ENCODE measurements around the gene STX18.

STX18 gene

DNA sequence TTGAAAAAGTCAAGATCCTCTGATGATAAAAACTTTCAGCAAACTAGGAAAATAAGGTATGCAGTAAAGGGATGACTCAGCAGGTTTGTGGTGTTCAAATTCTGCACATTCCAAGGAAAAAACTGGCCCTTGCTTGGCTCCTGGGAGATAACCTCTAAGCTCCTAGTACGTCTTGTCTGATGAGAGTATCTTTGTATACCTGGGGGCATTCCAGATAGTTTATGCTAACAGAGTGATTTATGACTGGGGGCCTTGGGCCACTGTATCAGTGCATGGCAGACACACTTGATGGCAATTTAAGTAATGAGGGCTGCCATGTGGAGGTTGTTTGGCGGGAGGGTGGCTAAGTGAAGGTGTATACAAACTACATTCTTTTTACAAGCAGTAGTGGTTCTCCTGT is 98.0 kb downstream of the STX18 start:
- DNase-seq (ENCODE audit: extremely low read depth in 1 of 2, low read depth in 1 of 2), result no peak

DNA sequence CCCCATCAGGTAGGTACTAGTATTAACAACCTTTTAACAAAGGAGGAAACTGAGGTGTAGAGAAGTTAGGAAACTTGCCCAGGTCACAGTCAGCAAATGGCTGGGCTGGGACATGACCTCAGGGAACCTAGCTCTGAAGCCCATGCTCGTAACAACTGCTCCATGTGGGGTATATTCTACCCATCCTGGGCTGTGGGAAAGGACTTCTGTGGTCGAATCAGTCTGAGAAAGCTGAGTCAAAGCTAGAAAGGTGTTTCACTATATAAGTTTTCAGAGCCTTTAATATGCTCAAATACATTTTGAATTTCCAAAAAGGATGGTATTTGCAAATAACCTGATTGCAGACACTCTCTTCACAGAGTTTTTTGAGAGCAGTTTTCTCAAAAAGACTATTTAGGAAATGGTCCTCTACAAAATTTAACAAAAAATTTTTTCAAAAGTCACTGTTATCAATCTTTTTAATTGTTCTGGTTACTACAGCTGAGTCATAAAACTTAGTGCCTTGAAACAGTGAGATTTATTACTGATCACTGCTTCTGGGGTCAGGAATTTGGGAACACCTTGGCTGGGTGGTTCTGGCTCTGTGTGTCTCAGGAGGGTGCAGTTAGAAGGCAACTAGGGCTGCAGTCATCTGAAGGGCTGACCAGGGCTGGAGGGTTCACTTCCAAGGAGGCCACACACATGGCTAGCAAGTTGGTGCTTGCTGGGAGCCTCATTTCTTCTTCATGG is 101.4 kb downstream of the STX18 start:
- no peak for DNase-seq (ENCODE audit: extremely low read depth in 1 of 2, low read depth in 1 of 2)

DNA sequence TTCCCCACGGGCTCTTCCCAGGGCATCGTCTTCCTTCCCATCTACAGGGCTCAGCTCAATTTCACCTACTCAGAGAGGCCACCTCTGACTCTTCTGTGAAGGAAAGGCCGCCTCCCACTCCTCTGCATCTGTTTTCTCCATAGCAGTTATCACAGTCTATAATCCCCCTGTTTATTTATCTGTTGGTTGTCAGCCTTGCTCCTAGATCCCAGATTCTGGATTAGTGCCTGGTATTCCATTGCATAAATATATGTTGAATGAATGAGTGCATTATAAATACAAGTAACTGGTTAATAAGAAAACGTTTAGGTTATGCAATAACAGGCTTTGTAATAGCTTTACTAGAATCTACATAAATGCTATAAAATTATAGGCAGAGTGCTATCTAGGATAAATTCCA is 102.1 kb downstream of the STX18 start:
- DNase-seq (ENCODE audit: extremely low read depth in 1 of 2, low read depth in 1 of 2), result no peak

DNA sequence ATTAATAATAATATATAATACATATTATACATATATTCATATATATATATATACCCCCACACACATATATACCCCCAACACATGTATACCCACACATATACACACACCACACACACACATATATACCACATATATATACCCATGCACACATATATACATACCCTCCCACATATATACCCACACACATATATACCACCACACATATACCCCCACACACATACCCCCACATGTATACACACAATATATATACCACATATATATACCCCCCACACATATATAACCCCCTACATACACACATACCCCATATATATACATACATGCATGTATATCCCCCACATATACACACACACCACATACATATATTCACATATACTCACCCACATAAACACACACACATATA is 103.0 kb downstream of the STX18 start:
- no peak for DNase-seq (ENCODE audit: extremely low read depth in 1 of 2, low read depth in 1 of 2)

DNA sequence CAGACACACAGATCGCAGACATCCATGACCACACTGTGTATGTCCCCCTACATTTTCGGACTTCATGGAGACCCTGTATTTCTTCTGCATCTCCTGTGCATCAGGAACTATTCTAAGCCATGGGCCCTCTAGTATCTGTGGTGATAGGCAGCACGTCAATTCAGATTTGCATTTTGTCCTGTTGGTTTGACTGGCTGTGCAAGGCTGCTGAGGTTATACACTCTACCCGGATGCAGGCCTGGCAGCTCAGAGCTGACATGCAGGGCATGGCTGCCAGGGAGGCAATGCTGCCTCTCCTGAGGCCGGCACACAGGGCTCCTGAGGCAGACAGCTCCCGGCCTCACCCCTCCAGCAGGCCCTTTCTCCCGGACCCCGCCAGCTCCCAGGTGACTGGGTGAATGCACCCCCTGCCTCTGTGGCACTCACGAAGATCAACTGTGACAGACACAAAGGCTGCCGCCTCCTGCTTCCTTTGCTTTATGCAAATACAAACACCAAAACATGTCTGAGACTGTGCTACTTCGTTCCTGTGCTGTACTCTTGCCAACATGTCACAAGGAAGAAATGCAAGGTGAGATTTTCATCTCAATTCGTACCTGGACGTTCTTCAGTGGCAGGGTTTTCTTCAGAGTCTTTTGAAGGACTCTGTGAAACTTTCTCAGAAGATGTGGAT is 103.9 kb downstream of the STX18 start:
- DNase-seq (ENCODE audit: extremely low read depth in 1 of 2, low read depth in 1 of 2), result no peak

DNA sequence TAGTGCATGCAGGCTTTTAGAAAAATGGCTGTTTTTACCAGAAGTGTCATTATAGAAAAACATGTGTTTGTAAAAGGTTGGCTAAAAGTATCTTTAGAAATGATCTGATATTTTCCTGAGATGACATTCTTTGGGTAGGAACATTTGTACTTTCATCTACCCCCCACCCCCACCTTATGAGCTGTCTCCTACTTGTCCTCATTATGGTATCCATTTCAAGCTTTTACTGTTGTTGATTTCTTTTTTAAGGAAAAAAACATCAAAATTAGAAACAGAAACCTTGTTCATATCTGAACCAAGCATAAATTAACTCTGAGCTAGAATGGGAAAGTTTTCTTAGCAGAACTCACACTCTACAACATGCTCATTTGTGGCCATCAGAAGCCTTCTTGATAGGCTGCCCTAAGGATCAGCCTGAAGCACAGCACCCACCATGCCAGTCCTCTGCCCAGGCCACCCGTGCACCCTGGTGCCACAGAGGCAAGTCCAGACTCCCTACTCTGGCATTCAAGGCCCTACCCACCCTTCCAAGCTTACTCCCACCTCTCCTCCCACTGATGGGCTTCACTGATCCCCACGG is 105.5 kb downstream of the STX18 start:
- no peak for DNase-seq (ENCODE audit: extremely low read depth in 1 of 2, low read depth in 1 of 2)

DNA sequence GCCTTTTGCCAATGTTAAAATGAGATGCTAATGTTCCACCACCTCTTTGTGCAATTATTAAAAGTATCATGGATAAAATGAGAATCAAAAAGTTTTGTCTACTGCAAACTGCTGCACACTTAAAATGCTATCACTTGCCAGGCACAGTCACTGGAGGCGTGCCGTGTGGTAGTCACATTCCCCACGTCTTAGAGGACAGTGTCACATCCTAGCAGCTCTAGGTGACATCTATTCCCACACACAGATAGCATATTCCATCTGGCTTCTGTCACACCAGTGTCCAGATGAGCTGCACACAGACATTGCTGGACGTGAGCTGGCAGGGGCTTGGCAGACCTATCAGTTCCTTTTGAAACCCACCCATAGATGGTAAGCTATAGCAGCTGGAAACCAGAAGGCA is 107.9 kb downstream of the STX18 start:
- no peak for DNase-seq (ENCODE audit: extremely low read depth in 1 of 2, low read depth in 1 of 2)

DNA sequence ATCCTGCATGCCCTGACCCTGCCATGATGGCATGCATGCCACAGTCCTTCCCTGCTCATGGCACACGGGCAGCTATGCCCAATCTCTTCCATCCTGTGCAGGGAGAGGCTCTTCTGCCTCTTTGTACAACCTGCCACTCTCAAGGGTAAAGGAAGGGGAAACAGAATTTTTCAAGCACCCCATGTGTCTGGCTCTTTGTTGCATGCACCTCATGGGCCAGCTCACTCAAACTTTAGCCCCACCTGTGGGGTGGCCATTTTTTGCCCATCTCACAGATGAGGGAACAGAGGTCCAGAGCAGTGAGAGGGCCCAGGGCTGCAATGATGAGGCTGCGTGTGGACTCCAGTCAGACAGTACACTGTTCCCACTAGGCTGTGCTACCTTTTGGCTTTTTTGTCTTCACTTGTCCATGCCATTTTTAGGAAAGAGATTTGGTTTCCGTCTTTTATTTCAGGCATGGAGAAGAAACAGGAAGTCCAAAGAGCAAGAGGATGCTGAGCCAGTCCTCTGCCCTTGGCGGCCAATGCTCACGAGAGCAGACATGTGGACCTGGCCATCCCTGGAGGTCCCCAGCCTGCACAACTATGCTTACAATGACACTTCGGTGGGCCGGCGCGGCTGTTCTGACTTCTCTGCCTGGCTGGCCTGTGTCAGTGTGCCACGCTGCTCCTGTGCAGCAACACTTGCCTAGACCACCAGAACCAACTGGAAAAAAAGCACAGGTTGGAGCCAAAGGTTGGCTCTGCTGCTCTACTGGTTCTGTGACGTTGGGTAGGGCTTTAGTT is 109.3 kb downstream of the STX18 start:
- no peak for DNase-seq (ENCODE audit: extremely low read depth in 1 of 2, low read depth in 1 of 2)

DNA sequence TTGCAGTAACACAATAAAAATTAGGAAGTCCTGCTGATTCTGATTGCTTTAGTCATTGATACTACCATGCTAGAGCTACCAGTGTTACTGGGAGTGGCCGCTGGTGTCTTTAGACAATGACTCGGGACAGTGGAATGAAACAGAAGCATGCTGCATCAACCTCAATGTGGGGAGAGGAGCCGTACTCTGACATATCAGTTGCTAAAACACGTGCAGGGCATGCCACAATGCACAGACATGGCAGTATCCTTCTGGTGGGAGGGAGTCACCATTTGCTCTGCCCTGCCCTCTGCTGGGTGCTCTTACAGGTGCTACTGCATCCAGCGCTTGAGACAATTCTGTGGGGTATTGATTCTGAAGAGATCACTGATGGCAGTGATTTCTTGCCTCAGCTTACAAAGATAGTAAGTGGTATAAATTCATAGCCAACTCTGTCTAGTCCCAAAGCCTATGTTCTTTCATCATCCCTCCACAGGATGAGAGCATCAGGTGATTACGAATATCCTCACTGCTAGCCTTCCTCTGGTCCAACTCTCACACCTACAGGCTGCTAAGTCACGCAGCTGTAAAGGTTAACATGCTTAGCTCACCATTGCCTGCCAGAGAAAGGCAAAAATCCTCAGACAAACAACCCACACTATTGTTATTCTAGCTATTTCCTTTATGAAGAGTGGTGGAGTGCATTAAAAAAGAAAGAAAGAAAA is 111.2 kb downstream of the STX18 start:
- DNase-seq (ENCODE audit: extremely low read depth in 1 of 2, low read depth in 1 of 2), result peak in 1 of 2 donors; percentile 25

DNA sequence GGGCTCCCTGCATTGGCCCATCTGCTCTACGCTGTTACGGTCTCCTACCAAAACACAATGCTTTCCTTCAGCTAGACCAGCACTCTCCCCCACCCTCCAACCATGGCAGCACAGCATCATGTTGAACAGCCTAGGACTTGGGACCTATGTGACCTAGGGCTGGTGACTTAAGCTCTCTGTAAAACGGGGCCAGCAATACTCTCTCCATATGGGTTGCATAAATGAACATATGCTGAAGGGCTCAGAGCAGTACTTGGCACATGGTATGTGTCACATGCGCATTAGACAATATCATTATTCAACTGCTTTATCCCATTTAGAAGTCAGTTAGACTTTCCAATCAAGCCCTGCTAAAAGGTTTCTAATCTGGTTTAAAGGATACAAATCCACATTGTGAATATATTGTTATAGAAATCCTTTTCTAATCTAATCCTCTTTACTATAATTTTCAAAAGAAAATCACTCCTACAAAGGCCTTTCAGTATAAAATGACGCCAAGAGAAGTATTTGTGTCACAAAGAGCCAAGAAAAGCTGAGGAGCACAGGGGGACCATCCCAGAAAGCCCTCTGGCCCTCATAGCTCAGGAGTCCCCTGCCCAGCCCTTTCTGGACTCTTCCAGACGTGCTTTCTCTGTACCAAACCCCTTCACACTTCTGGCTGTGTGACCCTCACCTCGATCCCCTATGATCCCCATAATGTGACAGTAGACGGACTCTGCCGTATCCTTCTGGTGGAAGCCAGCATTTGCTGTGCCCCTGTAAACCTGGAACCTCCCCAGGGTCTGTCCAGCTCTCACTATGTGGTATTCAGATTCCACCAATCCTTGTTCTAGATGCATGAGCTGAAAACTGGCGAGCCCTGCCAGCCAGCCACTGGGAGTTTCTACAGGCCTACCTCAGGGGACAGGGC is 112.6 kb downstream of the STX18 start:
- no peak for DNase-seq (ENCODE audit: extremely low read depth in 1 of 2, low read depth in 1 of 2)

DNA sequence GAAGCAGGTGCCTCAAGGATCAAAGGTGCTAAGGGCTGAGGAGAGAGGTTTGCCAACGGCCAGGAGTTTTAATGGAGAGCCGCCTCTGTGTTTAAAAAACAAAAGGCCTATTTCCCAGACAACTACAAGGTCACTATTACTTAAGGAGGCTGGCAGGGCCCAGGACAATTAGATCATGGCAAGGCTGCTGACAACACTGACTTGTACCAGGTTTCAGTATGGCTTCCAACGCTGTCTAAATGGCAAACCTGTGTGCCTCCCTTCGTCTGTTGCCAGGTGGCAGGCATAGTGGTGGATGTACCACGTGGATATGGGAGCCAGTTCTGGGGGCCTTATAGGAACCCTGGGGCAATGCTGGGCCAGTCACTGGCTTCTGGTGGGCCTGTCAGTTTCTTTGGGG is 114.0 kb downstream of the STX18 start:
- DNase-seq (ENCODE audit: extremely low read depth in 1 of 2, low read depth in 1 of 2), result no peak

DNA sequence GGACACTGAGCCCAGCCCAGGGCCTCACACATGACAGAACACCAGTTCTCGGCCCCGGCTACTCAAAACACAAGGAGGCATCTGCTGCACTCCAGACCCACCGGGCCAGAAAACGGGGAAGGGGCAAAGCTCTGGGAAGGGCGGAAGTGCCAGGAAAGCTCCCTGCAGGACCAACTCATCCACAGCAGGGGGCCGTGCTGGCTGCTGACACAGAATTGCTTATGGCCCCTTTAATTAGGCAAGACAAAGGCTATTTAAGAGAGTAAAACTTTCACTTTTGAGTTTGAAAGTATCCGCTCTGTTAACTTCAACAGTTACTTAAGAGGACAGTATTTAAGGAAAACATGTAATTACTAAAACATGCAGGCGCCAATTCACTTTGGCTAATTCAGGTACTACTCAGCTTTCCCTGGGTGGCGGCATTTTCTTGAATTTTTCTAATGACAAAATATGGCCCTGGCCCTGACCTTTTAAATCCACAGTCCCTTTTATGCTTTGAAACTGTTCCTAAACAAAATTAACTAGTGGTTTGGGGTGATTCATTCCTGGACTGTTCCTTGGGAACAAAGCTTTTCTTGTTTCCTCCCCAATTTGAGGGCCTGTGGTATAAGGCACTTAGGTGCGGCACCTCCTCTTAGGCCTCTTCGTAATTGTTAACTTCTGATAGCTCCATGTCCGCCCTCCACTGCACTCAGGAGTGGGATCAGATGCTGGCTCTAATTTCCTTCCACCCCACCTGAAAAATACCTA is 114.6 kb downstream of the STX18 start:
- no peak for DNase-seq (ENCODE audit: extremely low read depth in 1 of 2, low read depth in 1 of 2)

DNA sequence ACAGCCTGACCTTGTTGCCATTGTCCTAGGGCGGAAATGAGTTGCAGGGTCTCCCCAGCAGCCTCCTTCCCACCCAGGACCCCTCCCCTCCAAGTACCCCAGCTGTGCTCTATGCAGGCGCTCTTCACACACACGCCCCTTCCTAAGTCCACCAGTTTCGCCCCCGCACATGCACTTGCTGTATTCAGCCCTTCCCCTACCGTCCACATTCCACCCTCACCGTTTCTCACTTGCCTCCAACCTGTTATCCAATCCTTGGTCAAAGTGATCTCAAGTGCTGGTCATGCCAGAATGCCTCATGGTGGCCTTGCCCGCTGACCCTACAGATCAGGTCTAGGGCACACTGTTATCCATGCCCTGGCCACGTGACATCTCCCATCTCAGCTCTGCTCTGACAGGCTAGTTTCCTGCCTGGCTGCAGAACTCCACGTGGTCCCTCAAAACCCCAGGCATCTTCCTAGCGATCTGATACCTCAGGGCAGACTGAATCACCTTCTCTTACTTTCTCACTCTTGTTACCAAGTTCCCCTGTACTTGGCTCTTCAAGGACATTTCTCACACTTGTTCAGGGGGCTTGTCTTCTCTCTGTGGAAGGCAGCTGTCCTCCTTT is 115.2 kb downstream of the STX18 start:
- DNase-seq (ENCODE audit: extremely low read depth in 1 of 2, low read depth in 1 of 2), result no peak

DNA sequence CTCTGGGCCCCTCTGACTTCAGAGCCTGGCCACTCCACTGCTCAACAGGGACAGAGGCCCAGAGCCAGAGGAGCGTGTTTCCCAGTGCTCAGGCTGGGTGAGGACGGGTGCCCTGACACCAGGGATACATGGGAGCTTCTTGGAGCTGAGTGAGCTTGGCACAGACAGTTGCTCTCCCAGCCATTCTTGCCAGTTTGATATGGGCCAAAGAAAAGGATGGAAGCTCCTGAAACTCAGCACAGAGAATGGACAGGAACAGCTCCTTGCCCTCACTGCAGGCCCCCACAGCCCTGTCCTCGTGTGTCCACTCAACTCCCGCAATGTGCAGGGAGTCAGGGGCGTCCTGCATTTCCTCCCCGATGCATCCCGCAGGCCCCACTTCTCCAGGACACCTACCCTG is 116.2 kb downstream of the STX18 start:
- no peak for DNase-seq (ENCODE audit: extremely low read depth in 1 of 2, low read depth in 1 of 2)

DNA sequence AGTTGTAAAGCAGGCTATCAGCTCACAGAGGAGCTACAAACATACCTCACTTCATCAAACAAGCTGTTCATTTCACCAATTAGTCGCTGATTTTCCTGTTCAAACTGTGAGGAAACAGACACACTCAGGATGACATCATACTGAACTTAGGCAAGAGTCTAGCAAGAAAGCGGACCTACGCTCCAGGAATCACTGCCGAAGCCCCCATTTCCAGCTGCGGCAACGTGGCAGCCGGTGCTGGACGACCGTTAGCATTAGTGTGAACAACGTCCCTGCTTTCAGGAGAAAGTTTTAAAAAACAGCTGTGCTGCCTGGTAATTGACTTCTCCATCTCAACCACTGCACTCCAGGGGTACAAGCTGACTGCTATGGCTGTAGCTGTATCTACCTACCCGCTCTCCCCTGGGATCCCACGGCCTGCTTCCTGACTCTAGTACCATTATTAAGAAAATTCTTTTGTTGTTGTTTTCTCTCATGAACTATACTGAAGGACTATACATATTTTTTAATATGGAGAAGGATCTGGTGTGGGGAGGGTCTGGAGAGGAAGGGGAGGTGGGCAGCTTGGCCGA is 116.6 kb downstream of the STX18 start:
- no peak for DNase-seq (ENCODE audit: extremely low read depth in 1 of 2, low read depth in 1 of 2)

DNA sequence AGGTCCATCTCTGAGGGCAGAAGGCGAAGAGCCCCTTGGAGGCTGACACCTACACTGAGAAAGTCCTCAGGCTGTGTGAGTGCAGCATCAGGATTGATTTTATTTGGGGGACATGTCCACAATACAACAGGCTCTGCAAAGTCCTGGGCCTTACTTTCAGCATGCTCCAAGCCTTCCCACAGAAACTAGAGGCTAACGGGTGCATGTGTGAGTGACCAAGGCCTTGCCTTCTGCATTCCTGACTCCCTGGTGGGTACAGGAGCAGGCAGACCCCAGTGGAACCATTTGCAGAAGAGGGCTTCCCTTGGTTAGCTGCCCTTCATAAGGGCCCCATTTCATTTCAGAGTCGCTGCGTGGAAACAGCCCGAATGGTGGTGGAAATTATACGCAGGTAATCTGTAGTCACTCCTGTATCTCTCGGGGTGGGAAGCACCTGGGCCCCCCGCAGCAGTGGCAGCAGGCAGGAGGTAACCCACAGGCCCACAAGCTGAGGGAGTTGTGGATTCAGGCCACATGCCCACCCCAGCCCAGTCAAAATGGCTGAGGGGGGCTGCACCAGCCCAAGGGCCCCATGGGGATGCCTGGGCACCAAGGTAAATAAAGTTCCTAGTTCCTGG is 117.2 kb downstream of the STX18 start:
- no peak for DNase-seq (ENCODE audit: extremely low read depth in 1 of 2, low read depth in 1 of 2)

DNA sequence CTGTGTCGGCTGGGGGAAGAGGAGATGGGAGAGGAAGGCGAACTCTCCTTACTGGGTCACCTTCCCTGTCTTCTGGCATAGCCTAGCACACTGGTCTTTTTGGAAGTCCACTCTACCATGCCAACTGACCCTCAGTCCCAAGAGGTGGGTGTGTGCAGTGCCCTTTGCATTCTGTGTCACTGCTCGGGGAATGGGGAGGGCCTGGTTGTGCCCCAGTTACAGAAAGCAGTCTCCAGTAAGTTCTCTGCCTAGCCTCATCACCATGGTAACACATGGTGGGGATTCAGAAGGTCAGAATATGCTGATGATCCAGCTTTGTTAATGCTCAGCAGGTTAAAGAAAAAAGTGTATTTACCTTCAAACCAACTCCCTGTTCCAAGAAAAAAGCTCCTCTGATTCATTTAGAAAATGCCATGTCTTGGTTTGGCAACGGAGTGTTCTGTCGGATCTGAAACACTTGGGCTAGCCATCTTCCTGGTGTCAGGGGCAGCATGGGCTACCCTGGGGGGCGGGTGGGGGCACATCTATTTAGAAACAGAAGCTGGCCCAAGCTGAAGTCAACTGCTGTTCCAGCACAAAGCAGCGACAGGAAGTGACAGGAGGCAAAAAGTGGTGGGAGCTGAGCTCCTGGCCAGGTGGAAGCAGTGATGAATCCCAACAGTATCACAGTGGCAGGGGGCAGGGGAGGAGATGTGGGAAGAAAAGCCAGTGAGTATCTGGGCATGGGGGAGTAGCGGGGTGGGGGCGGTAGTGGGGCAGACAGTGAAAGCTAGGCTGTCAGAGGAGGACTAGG is 117.9 kb downstream of the STX18 start:
- no peak for DNase-seq (ENCODE audit: extremely low read depth in 1 of 2, low read depth in 1 of 2)

Data from activated CD8-positive, alpha-beta memory T cell treated with anti-CD3 and anti-CD28 coated beads for 1 hour (primary cell).